H1 (cell line): ENCODE measurements around the gene LTC4S. TPM values are rescaled to one million over a fixed set of nuclear protein-coding genes. Genes with fewer than 3 reads are reported as not detected.

Source experiments
- CTCF ChIA-PET: fragments of 300-600 bp; sonication (Branson Sonifier 250); formaldehyde crosslinking; loops from one replicate; lab custom pipeline; 2021; ENCODE audit not compliant: partially characterized antibody; lab: Charles Lee
- POLR2A ChIA-PET: fragments of 300-600 bp; sonication (Branson Sonifier 250); formaldehyde crosslinking; loops from one replicate; lab custom pipeline; 2021; ENCODE audit warnings: inconsistent platforms; ENCODE audit not compliant: partially characterized antibody; lab: Charles Lee
- DNase-seq, 2 experiments: peaks; one replicate each; pipeline versions ENCODE4 v3.0.0 to v3.0.0-alpha.2; 2010 to 2022; ENCODE audit warnings: low spot score in 2 of 2, low read depth in 1 of 2, mixed read lengths in 1 of 2
- FAIRE-seq: peaks from 2 replicates; lab custom pipeline; 2011; peaks lifted over from hg19 to GRCh38; lab: Jason Lieb, UNC
- H2AFZ ChIP-seq: 2 replicates; pipeline ENCODE4 v1.8.1; 2012; ENCODE audit warnings: low read length, inconsistent platforms
- H2AK5ac ChIP-seq: 2 replicates; pipeline ENCODE4 v1.6.1; 2013; ENCODE audit warnings: low read depth, low read length
- H2BK120ac ChIP-seq: replicated peaks from 2 replicates; pipeline ENCODE3; 2013; ENCODE audit warnings: low read depth, low read length, inconsistent platforms
- H2BK12ac ChIP-seq: 2 replicates; pipeline ENCODE4 v1.6.1; 2013; ENCODE audit warnings: low read depth, low read length
- H2BK15ac ChIP-seq: 2 replicates; pipeline ENCODE4 v1.6.1; 2013; ENCODE audit warnings: low read length
- H2BK20ac ChIP-seq: 2 replicates; pipeline ENCODE4 v1.6.1; 2013; ENCODE audit warnings: low read length
- H2BK5ac ChIP-seq: 2 replicates; pipeline ENCODE4 v1.6.1; 2013; ENCODE audit warnings: low read depth, low read length
- H3K14ac ChIP-seq: 2 replicates; pipeline ENCODE4 v1.6.1; 2013; ENCODE audit warnings: inconsistent platforms; ENCODE audit not compliant: insufficient read length
- H3K18ac ChIP-seq: 2 replicates; pipeline ENCODE4 v1.6.1; 2013; ENCODE audit warnings: low read length; ENCODE audit errors: extremely low read depth
- H3K23ac ChIP-seq: 2 replicates; pipeline ENCODE4 v1.6.1; 2013; ENCODE audit warnings: inconsistent platforms; ENCODE audit not compliant: insufficient read length
- H3K23me2 ChIP-seq: 2 replicates; pipeline ENCODE4 v1.6.1; 2013; ENCODE audit warnings: low read depth, low read length
- H3K27ac ChIP-seq: 2 replicates; pipeline ENCODE4 v1.6.1; 2011; ENCODE audit warnings: low read depth, low read length, inconsistent platforms
- H3K27me3 ChIP-seq, 4 experiments: replicated peaks in 1 of 4; 1 replicate in 1 of 4; 2 replicates in 3 of 4; pipeline versions ENCODE4 v1.6.1 to v1.8.1; 2011 to 2013; ENCODE audit warnings: low read length in 3 of 4, mild to moderate bottlenecking in 3 of 4, inconsistent platforms in 2 of 4, mixed read lengths in 2 of 4, moderate library complexity in 1 of 4; ENCODE audit not compliant: control insufficient read depth in 3 of 4, insufficient read depth in 3 of 4; ENCODE audit errors: extremely low read depth in 1 of 4
- H3K36me3 ChIP-seq, 4 experiments: 2 replicates each; pipeline versions ENCODE4 v1.6.1 to v1.8.1; 2011 to 2013; ENCODE audit warnings: mild to moderate bottlenecking in 4 of 4, low read length in 3 of 4, moderate library complexity in 2 of 4, control low read depth in 1 of 4, inconsistent platforms in 1 of 4; ENCODE audit not compliant: insufficient read depth in 4 of 4, control insufficient read depth in 2 of 4
- H3K4ac ChIP-seq: replicated peaks from 2 replicates; pipeline ENCODE3; 2013; ENCODE audit warnings: low read length, low read depth, mixed read lengths, inconsistent platforms; ENCODE audit not compliant: insufficient read length
- H3K4me1 ChIP-seq, 4 experiments: replicated peaks in 1 of 4; 1 replicate in 1 of 4; 2 replicates in 3 of 4; pipeline versions ENCODE4 v1.6.1 to v1.8.1; 2011 to 2013; ENCODE audit warnings: low read length in 3 of 4, inconsistent platforms in 2 of 4, mixed read lengths in 1 of 4; ENCODE audit not compliant: insufficient read depth in 4 of 4, control insufficient read depth in 3 of 4
- H3K4me2 ChIP-seq, 2 experiments: 2 replicates each; pipeline versions ENCODE4 v1.6.1 to v1.8.1; 2011 to 2013; ENCODE audit warnings: low read depth in 2 of 2, low read length in 2 of 2, control low read depth in 1 of 2, inconsistent platforms in 1 of 2, mild to moderate bottlenecking in 1 of 2; ENCODE audit not compliant: insufficient read depth in 1 of 2
- H3K4me3 ChIP-seq, 4 experiments: fragments of 200-600, 300-600 bp in 1 of 4; sonication (generic), shearing (Covaris generic), sonication (Bioruptor Twin) in 1 of 4; 2 replicates each; pipeline versions ENCODE4 v1.5.1 to v1.8.1; 2011 to 2016; ENCODE audit warnings: low read length in 4 of 4, low read depth in 3 of 4, control low read depth in 2 of 4, inconsistent platforms in 2 of 4, mild to moderate bottlenecking in 2 of 4, mixed read lengths in 1 of 4, moderate library complexity in 1 of 4; ENCODE audit not compliant: insufficient read depth in 2 of 4; ENCODE audit errors: extremely low read depth in 1 of 4
- H3K56ac ChIP-seq: replicated peaks from 2 replicates; pipeline ENCODE3; 2013; ENCODE audit warnings: low read depth, mild to moderate bottlenecking, mixed read lengths, low read length, inconsistent platforms; ENCODE audit not compliant: insufficient read length
- H3K79me1 ChIP-seq: 2 replicates; pipeline ENCODE4 v1.6.1; 2013; ENCODE audit warnings: low read depth, low read length, control low read depth
- H3K79me2 ChIP-seq, 2 experiments: 2 replicates each; pipeline versions ENCODE4 v1.6.1 to v1.8.1; 2012 to 2013; ENCODE audit warnings: low read length in 2 of 2, mild to moderate bottlenecking in 2 of 2, inconsistent platforms in 1 of 2; ENCODE audit not compliant: insufficient read depth in 2 of 2, control insufficient read depth in 1 of 2
- H3K9ac ChIP-seq, 4 experiments: replicated peaks in 1 of 4; 1 replicate in 1 of 4; 2 replicates in 3 of 4; pipeline versions ENCODE4 v1.6.1 to v1.8.1; 2011 to 2013; ENCODE audit warnings: low read depth in 3 of 4, low read length in 3 of 4, control low read depth in 2 of 4, mild to moderate bottlenecking in 2 of 4, moderate library complexity in 2 of 4, inconsistent platforms in 1 of 4; ENCODE audit errors: extremely low read depth in 1 of 4
- H3K9me3 ChIP-seq, 2 experiments: 2 replicates each; pipeline versions ENCODE4 v1.6.1 to v1.8.1; 2012 to 2013; ENCODE audit warnings: mild to moderate bottlenecking in 2 of 2, moderate library complexity in 2 of 2, control low read depth in 1 of 2, inconsistent platforms in 1 of 2, low read depth in 1 of 2, low read length in 1 of 2, mixed read lengths in 1 of 2; ENCODE audit not compliant: insufficient read depth in 2 of 2
- H4K20me1 ChIP-seq, 2 experiments: replicated peaks in 1 of 2; 2 replicates each; pipeline versions ENCODE3 to v1.8.1; 2011 to 2013; ENCODE audit warnings: inconsistent platforms in 2 of 2, low read length in 2 of 2, mild to moderate bottlenecking in 1 of 2; ENCODE audit not compliant: insufficient read depth in 2 of 2, control insufficient read depth in 1 of 2
- H4K5ac ChIP-seq: 2 replicates; pipeline ENCODE4 v1.6.1; 2013; ENCODE audit warnings: low read length, low read depth, mixed read lengths, inconsistent platforms; ENCODE audit not compliant: insufficient read length
- H4K8ac ChIP-seq: 2 replicates; pipeline ENCODE4 v1.8.0; 2013; ENCODE audit warnings: mild to moderate bottlenecking, moderate library complexity, low read length, inconsistent platforms; ENCODE audit not compliant: insufficient read depth; ENCODE audit errors: extremely low read depth
- H4K91ac ChIP-seq: replicated peaks from 2 replicates; pipeline ENCODE3; 2013; ENCODE audit warnings: low read length, mixed read lengths, inconsistent platforms; ENCODE audit not compliant: insufficient read length
- CTCF ChIP-seq, 3 experiments: IDR thresholded peaks; 1 replicate in 2 of 3; 2 replicates in 1 of 3; pipeline versions ENCODE4 v1.5.1 to v1.6.1; 2011; ENCODE audit warnings: low read length in 3 of 3, mild to moderate bottlenecking in 3 of 3, inconsistent platforms in 2 of 3, low read depth in 1 of 3, moderate library complexity in 1 of 3; ENCODE audit not compliant: insufficient read depth in 1 of 3; ENCODE audit errors: control extremely low read depth in 1 of 3
- RAD21 ChIP-seq, 2 experiments: IDR thresholded peaks in 1 of 2; conservative IDR thresholded peaks in 1 of 2; 2 replicates each; pipeline ENCODE4 v1.6.1; 2011; ENCODE audit warnings: low read depth in 2 of 2, low read length in 2 of 2, improper control_type of control experiment in 1 of 2, inconsistent platforms in 1 of 2, mild to moderate bottlenecking in 1 of 2, moderate library complexity in 1 of 2
- SRF ChIP-seq: IDR thresholded peaks from 2 replicates; pipeline ENCODE4 v1.6.1; 2011; ENCODE audit warnings: mild to moderate bottlenecking, low read depth, low read length, moderate library complexity
- WGBS, 2 experiments: shearing (Covaris generic) in 1 of 2; methylation state at CpG; one replicate each; pipeline versions ENCODE4 v1.1.6 to v1.1.7; 2013 to 2015; ENCODE audit warnings: low lambda C conversion rate in 2 of 2, mixed read lengths in 2 of 2, inconsistent platforms in 1 of 2, low coverage in 1 of 2, missing lambda C conversion rate in 1 of 2; ENCODE audit not compliant: insufficient replicate concordance in 2 of 2, insufficient coverage in 1 of 2, insufficient read length in 1 of 2; ENCODE audit errors: extremely low coverage in 1 of 2, missing lambda C conversion rate in 1 of 2; 5-methylcytosine and 5-hydroxymethylcytosine counted together
- polyA plus RNA-seq, 7 experiments: library from polyadenylated mRNA; depleted of rRNA in 3 of 7; stranded (reverse) in 5 of 7; unstranded in 2 of 7; fragments of >200 nt in 5 of 7; fragments of 200-250 nt in 2 of 7; gene quantifications; 1 replicate in 5 of 7; 2 replicates in 1 of 7; 4 replicates in 1 of 7; pipeline versions ENCODE4 v1.2.1 to v1.2.3, GENCODE V29; 2011 to 2013; ENCODE audit warnings: missing spikeins in 2 of 7, mixed read lengths in 2 of 7
- total RNA-seq: library from RNA; stranded (reverse); fragmentation: NEBNext Ultra II Directional; extraction: Animal tissue kit (Norgen Biotek cat#: 25700); gene quantifications from 2 replicates; pipeline ENCODE4 v1.2.1, GENCODE V29; 2021

LTC4S gene
- total and polyA plus RNA-seq, 2 of the 8 experiments (the other 6 are each of a cell fraction or from before 2014, with no cell fraction given), result 2.2 to 3.7 TPM

- Histone ChIP-seq H3K79me2 (peaks cover 4 to 88% of the 10 kb centered on the region in 2 experiments), H3K18ac (no peak overlapping the region), H3K27ac (no peak overlapping the region), H2AFZ (no peak overlapping the region), H2BK12ac (no peak overlapping the region), H3K23ac (no peak overlapping the region), H2BK5ac (no peak overlapping the region; the same call in 1 of the 2 replicates), H3K4me1 (peaks cover 2 to 6% (median 4%) of the 10 kb centered on the region in 4 experiments), H2AK5ac (no peak overlapping the region), H4K20me1 (peaks cover 4 to 21% of the 10 kb centered on the region in 2 experiments), H3K4me3 (no peak overlapping the region), H4K91ac (no peak overlapping the region), H3K36me3 (peaks cover 0 to 3% (median 1%) of the 10 kb centered on the region in 4 experiments; a peak in 2 of 8 replicates), H3K9me3 (no peaks in the 10 kb centered on the region), H3K14ac (no peak overlapping the region), H2BK20ac (no peak overlapping the region), H3K56ac (no peak overlapping the region), H3K23me2 (no peaks in the 10 kb centered on the region), H2BK120ac (no peak overlapping the region), H4K5ac (no peak overlapping the region), H4K8ac (no peak overlapping the region), H3K27me3 (no peaks in the 10 kb centered on the region), H3K9ac (no peak overlapping the region), H2BK15ac (no peak overlapping the region), H3K4me2 (no peak overlapping the region), H3K79me1 (peaks cover 15% of the 10 kb centered on the region), H3K4ac (no peak overlapping the region)
- DNase-seq (no peak), FAIRE-seq (no peak)
- ChIA-PET POLR2A (interaction anchor here (1.0 to 2.1 kb wide), 5 partner anchors 10 to 28 kb away, joined by 3 to 12 read pairs (median 4); partner anchors contain the start of gene MAML1), CTCF (interaction anchor here (0.6 to 2.2 kb wide), 12 partner anchors 9 to 332 kb away, joined by 3 to 23 read pairs (median 3); no protein-coding TSS in a partner anchor)
- WGBS, 2 experiments, result 92% methylated on average over 8 of the region's 8 CpGs; no CpG with 5 or more reads in 1 of the 2 experiments
- TF ChIP-seq RAD21 (IDR thresholded peaks at IDR 0.05 in 1 of 2, conservative IDR thresholded peaks at IDR 0.05 in 1 of 2; ENCODE audit: low read depth in 2 of 2, low read length in 2 of 2) (peak; percentile 11 to 23; a peak in 1 of 4 replicates), CTCF (IDR thresholded peaks at IDR 0.05; ENCODE audit: control extremely low read depth in 1 of 3, insufficient read depth in 1 of 3, low read depth in 1 of 3, low read length in 3 of 3) (peak in 2 of 3 experiments; percentile 27 to 56; a peak in 2 of 4 replicates), SRF (no peak)
These were observed 43.8 kb upstream of the LTC4S start for GRCh38 chr5:179749857-179750508.
